Fibroblast of peridontal ligament (primary cell): ENCODE measurements around the gene KCNN3.

Experiments used
- DNase-seq: peaks from one replicate; pipeline ENCODE4 v3.0.0-alpha.2; 2010; ENCODE audit errors: extremely low read depth

Gene KCNN3

GRCh38 chr1:154748405-154748775 lies 121.7 kb downstream of the KCNN3 start:
- no peak for DNase-seq

GRCh38 chr1:154747740-154748404 lies 122.2 kb downstream of the KCNN3 start:
- DNase-seq: no peak

GRCh38 chr1:154747380-154747739 lies 122.7 kb downstream of the KCNN3 start:
- DNase-seq: no peak

DNA sequence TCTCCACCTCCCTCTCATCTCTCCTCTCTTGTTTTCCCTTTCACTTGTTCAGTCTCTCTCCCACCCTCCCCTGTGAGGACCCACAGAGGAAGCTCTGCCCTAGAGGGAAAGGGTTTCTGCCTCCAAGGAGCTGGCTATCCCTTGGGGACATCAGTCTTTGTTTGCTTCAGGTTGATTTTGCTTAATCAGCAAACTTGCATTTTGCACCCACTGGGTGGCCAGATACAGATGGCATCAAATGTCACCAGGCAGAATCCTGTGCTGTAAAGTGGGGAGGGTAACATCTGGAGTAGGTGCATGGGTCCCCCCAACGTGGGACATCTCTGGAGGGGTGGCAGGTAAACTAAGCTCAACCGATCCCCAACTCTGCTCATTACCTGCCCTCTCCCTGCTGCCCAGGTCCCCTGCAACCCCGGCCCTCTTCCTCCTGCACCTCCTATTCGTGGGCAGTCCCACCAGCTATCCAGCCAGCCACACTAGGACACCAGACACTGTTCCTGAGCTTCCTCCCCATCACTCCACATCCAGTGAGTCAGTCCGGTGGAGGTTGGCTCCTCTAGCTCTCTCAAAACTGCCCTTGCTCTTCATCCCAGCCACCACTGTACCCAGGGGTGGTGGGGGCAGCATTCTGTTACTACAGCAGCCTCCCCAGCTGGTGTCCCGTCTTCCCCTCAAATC lies 123.3 kb downstream of the KCNN3 start:
- no peak for DNase-seq

DNA sequence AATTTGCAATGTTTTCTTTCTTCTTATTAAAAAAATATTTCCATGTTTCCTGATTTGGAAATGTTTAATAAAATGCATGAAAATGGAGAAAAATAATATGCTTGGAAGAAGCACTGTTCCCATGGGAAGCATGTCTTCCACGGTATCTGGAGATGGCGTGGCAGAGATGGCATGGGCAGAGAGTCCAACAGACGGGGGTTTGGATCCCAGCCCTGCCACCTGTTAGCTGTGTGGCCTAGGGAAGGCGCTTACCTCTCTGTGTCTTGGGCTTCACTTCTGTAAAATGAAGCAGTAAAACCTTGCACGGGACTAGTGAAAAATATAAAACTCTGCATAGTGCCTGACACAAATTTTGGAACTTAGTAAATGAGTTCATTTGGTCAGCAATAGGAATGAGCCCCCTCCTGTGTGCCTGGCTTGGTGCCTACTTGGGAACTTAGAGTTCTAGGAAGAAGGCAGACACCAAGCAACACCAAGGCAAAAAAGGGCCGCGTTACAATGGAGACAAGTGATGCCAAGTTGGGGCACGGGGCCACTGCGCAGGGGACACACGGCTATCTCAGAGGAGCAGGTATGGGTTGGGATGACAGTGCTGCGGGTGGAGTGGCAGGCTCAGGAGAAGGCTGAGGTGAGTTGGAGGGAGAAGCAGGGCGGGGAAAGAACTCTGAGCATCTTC lies 124.2 kb downstream of the KCNN3 start:
- DNase-seq: no peak

- no peak for DNase-seq
These were observed 124.8 kb downstream of the KCNN3 start for GRCh38 chr1:154745286-154745731.

DNA sequence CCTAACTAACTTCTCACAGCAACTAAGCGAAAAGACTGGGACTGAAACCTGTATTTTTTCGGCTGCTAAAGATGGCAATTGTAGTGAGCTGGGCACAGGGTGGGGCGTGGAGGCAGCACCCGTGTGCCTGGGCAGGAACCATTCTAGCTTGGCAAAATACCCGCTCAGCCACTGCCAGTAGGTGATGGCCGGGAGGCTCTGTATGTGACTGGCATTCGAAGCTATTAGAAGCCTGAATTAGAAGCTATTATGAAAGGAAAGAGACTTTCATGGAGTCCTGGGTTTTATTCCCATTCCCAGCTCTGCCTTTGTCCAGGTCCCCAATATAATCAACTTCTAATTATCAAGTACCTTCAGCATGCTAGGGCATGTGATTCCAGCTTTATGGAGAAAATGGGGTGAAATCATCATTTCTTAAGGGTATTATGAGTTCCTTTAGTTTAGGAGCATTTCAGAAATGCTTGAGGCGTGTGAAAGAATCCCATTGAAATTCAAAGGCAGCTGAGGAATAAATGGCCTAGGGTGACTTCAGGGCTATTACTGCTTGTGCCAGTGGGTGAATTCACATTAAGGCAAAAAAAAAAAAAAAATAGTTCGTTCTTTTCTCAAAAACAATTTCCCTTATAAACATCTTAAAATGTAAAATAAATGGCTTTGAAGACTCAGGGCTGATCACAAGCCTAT lies 125.6 kb downstream of the KCNN3 start:
- DNase-seq: no peak

DNA sequence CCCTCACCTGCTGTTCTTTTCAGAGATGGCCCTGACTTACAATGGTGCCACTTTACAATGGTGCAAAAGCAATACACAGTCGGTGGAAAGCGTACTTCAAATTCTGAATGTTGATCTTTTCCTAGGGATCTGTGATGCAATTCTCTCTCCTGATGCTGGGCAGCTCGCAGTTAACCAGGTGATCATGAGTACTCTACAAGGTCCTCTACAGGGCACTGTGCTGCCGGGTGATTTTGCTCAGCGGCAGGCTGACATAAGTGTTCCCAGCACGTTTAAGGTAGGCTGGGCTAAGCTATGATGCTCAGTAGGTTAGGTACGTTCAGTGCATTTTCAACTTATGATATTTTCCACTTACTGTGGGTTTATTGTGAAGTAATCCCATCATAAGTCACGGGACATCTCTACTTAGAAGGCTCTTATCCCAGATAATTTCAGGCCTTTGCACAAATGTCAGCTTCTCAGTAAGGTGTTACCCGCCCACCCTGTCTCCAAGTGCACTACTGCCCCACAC lies 126.5 kb downstream of the KCNN3 start:
- DNase-seq: no peak

DNA sequence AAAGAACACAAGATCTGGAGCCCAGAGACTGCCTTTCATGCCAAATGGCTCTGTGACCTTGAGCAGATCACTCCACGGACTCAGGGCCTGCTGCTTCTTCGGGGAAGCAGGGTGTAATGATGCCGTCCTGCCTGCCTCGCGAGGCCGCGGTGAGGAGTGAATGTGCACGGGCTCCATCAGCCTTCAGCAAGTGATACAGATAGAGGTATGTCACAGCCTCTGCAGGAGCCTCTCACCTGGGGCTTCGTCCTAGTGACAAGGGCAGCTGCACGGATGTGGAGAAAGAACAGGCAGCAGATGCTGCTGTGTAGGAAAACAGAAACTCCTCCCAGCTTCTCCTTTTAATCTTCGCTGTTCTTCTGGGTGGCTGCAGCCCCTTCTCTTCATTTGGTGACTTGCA lies 127.5 kb downstream of the KCNN3 start:
- DNase-seq: no peak

- DNase-seq: no peak
These were observed 128.2 kb downstream of the KCNN3 start for GRCh38 chr1:154741741-154742495.

DNA sequence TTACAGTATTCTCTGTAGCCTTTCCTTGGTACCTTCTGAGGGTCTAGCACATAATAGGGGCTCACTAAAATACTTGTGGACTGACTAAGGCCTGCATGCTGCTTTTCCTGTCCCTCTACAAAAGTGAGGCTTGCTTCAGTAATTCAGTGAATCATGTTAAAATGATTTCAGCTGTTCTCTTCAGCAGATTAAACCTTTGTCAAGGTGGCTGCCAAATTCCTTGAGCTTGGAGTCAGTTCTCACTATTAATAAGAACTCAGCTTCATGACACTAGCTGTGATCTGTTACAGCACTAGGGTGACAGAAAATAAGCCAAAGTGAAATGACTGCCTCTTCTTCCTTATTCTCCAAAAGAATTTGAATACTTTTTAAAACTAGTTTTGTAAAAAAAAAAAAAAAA lies 128.8 kb downstream of the KCNN3 start:
- no peak for DNase-seq

- no peak for DNase-seq
These were observed 130.4 kb downstream of the KCNN3 start for GRCh38 chr1:154739654-154740053.

DNA sequence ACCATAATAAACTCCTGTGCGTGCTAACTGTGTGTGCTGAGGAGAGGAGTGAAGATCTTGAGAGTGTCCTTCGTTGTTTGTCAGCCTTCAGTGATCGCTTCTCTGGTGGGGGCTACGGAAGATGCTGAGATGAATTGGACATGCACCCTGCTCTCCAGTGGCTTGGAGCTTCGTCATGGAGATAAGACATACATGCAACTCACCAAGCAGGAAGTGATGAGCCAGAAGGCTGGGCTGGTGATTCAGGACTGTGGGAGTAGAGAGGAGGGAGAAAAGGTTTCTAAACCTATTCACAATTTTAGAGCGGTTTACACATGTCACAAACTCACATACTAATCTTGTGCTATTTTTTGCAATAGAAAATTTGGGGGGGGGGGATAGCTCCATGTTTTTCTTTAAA lies 133.2 kb downstream of the KCNN3 start:
- no peak for DNase-seq

GRCh38 chr1:154735804-154736168 lies 134.3 kb downstream of the KCNN3 start:
- no peak for DNase-seq

DNA sequence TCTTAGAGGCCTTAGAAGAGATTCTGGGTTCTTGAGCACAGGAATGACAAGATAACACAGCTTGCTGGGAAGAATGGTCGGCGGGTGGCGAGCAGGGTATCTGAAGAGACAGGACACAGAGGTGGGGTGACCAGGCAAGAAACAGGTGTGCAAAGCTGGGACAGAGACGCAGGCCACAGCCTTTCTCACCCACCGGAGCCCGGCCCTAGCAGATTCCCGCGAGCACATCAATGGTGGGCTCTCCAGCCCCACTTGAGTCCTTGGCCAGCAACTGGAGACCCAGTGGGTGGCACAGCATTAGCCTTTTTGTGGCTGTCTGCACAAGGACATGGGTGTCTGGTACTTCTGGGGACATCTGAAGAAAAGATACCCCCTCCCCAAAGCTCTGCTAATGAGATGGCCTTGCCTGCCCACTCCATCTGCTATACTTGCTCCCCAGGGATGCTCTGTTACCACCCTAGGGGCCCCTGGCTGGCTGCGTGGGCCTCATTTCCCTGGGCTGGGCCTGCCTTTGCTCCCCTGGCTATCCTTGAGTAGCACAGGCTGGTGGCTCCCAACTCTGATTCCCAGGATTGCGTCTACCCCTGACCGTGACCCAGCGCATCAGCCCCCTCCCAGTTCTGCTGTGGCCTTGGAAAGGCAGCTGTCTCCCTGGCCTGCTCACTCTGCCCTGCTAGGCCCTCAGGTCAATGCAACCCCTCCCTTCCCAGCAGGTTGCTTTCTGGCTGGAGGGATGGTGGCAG lies 134.8 kb downstream of the KCNN3 start:
- DNase-seq: no peak

DNA sequence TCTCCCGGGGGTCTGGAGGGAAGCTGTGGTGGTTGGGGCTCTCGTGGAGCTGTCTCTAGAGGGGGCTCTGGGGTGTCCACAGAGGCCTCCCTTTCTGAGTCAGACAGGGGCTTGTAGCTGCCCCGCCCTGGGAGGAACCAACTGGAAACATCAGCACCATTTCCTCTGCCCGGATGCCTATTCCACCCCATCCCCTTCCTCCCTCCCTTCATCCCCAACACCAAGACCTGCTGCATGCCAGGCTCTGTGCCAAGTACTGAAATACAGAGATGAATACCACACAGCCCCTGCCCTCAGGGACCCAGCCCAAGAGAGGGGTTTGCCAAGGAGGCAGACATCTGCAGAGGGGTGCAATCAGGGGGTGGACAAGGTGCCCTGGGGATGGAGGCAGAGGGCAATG lies 136.5 kb downstream of the KCNN3 start:
- no peak for DNase-seq

- no peak for DNase-seq
These were observed 139.0 kb downstream of the KCNN3 start for GRCh38 chr1:154730986-154731489.

GRCh38 chr1:154730259-154730658 lies 139.8 kb downstream of the KCNN3 start:
- no peak for DNase-seq

- DNase-seq: no peak
These were observed 140.5 kb downstream of the KCNN3 start for GRCh38 chr1:154729577-154729976.

DNA sequence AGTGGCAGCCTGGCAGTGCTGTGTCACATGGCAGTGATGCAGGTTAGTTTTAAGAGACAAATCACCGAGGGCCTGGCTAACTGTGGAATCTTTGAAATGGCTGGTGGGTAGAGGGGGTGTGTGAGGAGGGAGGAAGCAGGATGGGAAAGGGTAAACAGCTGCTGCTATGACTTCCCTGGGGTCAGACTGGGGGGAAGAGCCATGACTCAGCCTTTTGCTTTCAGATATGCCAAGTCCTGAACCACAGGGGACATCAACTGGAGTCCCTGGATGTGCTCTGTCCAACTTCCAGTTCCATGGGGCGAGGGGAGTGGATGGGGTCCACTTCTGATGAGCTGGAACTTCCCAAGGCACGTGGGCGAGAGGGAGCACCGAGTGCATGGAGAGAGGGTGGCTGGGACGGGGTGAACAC lies 141.0 kb downstream of the KCNN3 start:
- DNase-seq: no peak
